ENCODE data around the gene ABHD4.
A peak's percentile ranks its signal among the peaks of the same experiment; 100 is the strongest.
"Not testable (repeated sequence)": the region's sequence is repeated elsewhere in the genome, so short reads cannot be mapped to it uniquely, and the experiment has no call there.

Gene ABHD4

DNA sequence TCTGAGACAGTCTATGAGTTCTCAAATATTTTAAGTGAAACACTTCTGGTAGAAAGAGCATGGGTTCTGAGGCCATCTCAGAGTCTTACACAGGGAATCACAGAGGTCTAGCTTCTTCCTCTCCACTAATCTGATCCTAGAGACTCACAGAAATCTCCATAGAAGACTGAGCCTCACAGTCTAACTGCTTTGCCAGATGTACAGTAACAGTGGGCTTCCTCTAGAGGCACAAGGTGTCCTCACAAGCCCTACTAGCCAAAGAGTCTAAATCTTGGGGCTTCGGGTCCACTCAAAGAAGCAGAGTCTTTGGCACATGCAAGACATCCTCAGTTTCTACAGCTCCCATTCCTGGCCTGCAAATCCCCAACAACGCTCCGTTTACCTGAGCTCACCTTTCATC, 32.0 kb downstream of the ABHD4 start:
- Histone ChIP-seq H3K9me3 (ENCODE audit: control insufficient read depth, insufficient read depth, low read depth, low read length) (peaks cover 33% of the 10 kb centered on the region), H3K36me3 (ENCODE audit: control insufficient read depth, insufficient read depth, low read length) (no peaks in the 10 kb centered on the region), H3K27ac (ENCODE audit: low read depth, low read length) (no peak overlapping the region), H3K4me1 (ENCODE audit: control insufficient read depth, insufficient read depth, low read length) (peaks cover 16% of the 10 kb centered on the region), H3K27me3 (ENCODE audit: control insufficient read depth, insufficient read depth, low read length) (no peaks in the 10 kb centered on the region), H3K4me3 (ENCODE audit: low read depth, low read length) (no peak overlapping the region), H3K9ac (ENCODE audit: low read length) (no peak overlapping the region)

GRCh38 chr14:22630486-22630885, 32.4 kb downstream of the ABHD4 start:
- Histone ChIP-seq H3K4me3 (ENCODE audit: low read depth, low read length) (no peak overlapping the region), H3K36me3 (ENCODE audit: control insufficient read depth, insufficient read depth, low read length) (no peaks in the 10 kb centered on the region), H3K9me3 (ENCODE audit: control insufficient read depth, insufficient read depth, low read depth, low read length) (peaks cover 34% of the 10 kb centered on the region), H3K27ac (ENCODE audit: low read depth, low read length) (no peak overlapping the region), H3K9ac (ENCODE audit: low read length) (no peak overlapping the region), H3K4me1 (ENCODE audit: control insufficient read depth, insufficient read depth, low read length) (peaks cover 16% of the 10 kb centered on the region), H3K27me3 (ENCODE audit: control insufficient read depth, insufficient read depth, low read length) (no peaks in the 10 kb centered on the region)

GRCh38 chr14:22634233-22634900, 36.3 kb downstream of the ABHD4 start:
- H3K9ac ChIP-seq (ENCODE audit: low read length), result no peak overlapping the region
- H3K4me1 ChIP-seq (ENCODE audit: control insufficient read depth, insufficient read depth, low read length), result no peaks in the 10 kb centered on the region
- H3K27ac ChIP-seq (ENCODE audit: low read depth, low read length), result no peak overlapping the region
- no peaks in the 10 kb centered on the region for H3K27me3 ChIP-seq (ENCODE audit: control insufficient read depth, insufficient read depth, low read length)
- no peaks in the 10 kb centered on the region for H3K36me3 ChIP-seq (ENCODE audit: control insufficient read depth, insufficient read depth, low read length)
- no peak overlapping the region for H3K4me3 ChIP-seq (ENCODE audit: low read depth, low read length)
- H3K9me3 ChIP-seq (ENCODE audit: control insufficient read depth, insufficient read depth, low read depth, low read length), result peaks cover 39% of the 10 kb centered on the region

- H3K9ac ChIP-seq (ENCODE audit: low read length), result not testable (repeated sequence)
Measured at GRCh38 chr14:22635980-22636379, 37.9 kb downstream of the ABHD4 start.

GRCh38 chr14:22640192-22640591, 42.1 kb downstream of the ABHD4 start:
- H3K36me3 ChIP-seq (ENCODE audit: control insufficient read depth, insufficient read depth, low read length), result no peaks in the 10 kb centered on the region
- no peaks in the 10 kb centered on the region for H3K27me3 ChIP-seq (ENCODE audit: control insufficient read depth, insufficient read depth, low read length)
- peaks cover 6% of the 10 kb centered on the region; the same call in 1 of the 2 replicates for H3K9me3 ChIP-seq (ENCODE audit: control insufficient read depth, insufficient read depth, low read depth, low read length)
- H3K4me3 ChIP-seq (ENCODE audit: low read depth, low read length), result no peak overlapping the region
- no peak overlapping the region for H3K27ac ChIP-seq (ENCODE audit: low read depth, low read length)
- no peaks in the 10 kb centered on the region for H3K4me1 ChIP-seq (ENCODE audit: control insufficient read depth, insufficient read depth, low read length)
- no peak overlapping the region for H3K9ac ChIP-seq (ENCODE audit: low read length)

More at GRCh38 chr14:22635980-22636379, 37.9 kb downstream of the ABHD4 start:
- H3K4me1 ChIP-seq (ENCODE audit: control insufficient read depth, insufficient read depth, low read length); H3K27me3 ChIP-seq (ENCODE audit: control insufficient read depth, insufficient read depth, low read length); H3K36me3 ChIP-seq (ENCODE audit: control insufficient read depth, insufficient read depth, low read length); H3K4me3 ChIP-seq (ENCODE audit: low read depth, low read length); H3K27ac ChIP-seq (ENCODE audit: low read depth, low read length): not testable (repeated sequence)
- H3K9me3 ChIP-seq (ENCODE audit: control insufficient read depth, insufficient read depth, low read depth, low read length), result peaks cover 28% of the 10 kb centered on the region

DNA sequence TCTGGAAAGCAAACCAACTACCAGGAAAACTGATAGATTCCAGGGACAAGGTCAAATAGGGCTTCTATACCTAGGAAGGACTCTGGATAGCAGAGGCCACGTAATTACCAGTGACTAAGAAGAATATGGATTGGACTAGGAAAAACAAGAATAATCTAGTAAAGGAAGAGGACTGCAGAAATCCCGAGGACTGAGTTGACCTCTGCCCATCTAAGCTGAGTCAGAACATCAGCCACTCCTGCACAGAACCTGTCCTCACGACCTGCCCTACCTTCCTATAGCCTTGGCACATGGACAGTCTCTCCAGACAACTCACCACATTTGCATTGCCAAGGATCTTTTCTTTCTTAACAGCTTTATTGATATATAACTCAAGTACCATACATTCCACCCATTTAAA, 43.7 kb downstream of the ABHD4 start:
- no peaks in the 10 kb centered on the region for H3K4me1 ChIP-seq (ENCODE audit: control insufficient read depth, insufficient read depth, low read length)
- H3K4me3 ChIP-seq (ENCODE audit: low read depth, low read length), result no peak overlapping the region
- H3K9me3 ChIP-seq (ENCODE audit: control insufficient read depth, insufficient read depth, low read depth, low read length), result no peaks in the 10 kb centered on the region
- H3K9ac ChIP-seq (ENCODE audit: low read length), result no peak overlapping the region
- H3K27me3 ChIP-seq (ENCODE audit: control insufficient read depth, insufficient read depth, low read length), result no peaks in the 10 kb centered on the region
- no peak overlapping the region for H3K27ac ChIP-seq (ENCODE audit: low read depth, low read length)
- H3K36me3 ChIP-seq (ENCODE audit: control insufficient read depth, insufficient read depth, low read length), result no peaks in the 10 kb centered on the region

DNA sequence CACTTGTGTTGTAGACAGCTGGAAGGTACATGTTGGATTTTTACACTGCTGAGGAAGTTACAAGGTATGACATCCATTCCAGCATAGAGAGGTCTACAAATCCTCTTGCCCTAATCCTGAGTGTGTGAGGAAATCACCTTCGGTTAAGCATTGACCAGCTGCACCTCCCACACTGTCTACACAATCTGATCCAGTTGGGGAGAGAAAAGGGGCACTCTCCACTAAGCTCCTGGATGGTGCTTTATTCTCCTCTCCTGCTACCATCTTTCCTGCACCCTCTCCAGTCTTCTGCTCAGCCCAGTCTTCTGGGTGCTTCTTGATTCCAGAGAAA, 46.2 kb downstream of the ABHD4 start, which contains the start of gene OR6J1:
Gene OR6J1 (minus strand): TSS at position 48 of the 331 bp plus-strand sequence. CDS start 9,541 bp downstream, outside the sequence.
- Histone ChIP-seq H3K9ac (ENCODE audit: low read length) (no peak within 1 kb of the TSS), H3K27me3 (ENCODE audit: control insufficient read depth, insufficient read depth, low read length) (no peaks in the 10 kb centered on the region), H3K4me3 (ENCODE audit: low read depth, low read length) (no peak within 1 kb of the TSS), H3K36me3 (ENCODE audit: control insufficient read depth, insufficient read depth, low read length) (no peaks in the 10 kb centered on the region), H3K9me3 (ENCODE audit: control insufficient read depth, insufficient read depth, low read depth, low read length) (no peaks in the 10 kb centered on the region), H3K4me1 (ENCODE audit: control insufficient read depth, insufficient read depth, low read length) (no peaks in the 10 kb centered on the region), H3K27ac (ENCODE audit: low read depth, low read length) (no peak within 1 kb of the TSS)

GRCh38 chr14:22646570-22647254, 48.6 kb downstream of the ABHD4 start:
- no peaks in the 10 kb centered on the region for H3K9me3 ChIP-seq (ENCODE audit: control insufficient read depth, insufficient read depth, low read depth, low read length)
- H3K4me3 ChIP-seq (ENCODE audit: low read depth, low read length), result no peak overlapping the region
- no peaks in the 10 kb centered on the region for H3K27me3 ChIP-seq (ENCODE audit: control insufficient read depth, insufficient read depth, low read length)
- no peaks in the 10 kb centered on the region for H3K36me3 ChIP-seq (ENCODE audit: control insufficient read depth, insufficient read depth, low read length)
- H3K4me1 ChIP-seq (ENCODE audit: control insufficient read depth, insufficient read depth, low read length), result no peaks in the 10 kb centered on the region
- H3K27ac ChIP-seq (ENCODE audit: low read depth, low read length), result no peak overlapping the region
- H3K9ac ChIP-seq (ENCODE audit: low read length), result no peak overlapping the region

DNA sequence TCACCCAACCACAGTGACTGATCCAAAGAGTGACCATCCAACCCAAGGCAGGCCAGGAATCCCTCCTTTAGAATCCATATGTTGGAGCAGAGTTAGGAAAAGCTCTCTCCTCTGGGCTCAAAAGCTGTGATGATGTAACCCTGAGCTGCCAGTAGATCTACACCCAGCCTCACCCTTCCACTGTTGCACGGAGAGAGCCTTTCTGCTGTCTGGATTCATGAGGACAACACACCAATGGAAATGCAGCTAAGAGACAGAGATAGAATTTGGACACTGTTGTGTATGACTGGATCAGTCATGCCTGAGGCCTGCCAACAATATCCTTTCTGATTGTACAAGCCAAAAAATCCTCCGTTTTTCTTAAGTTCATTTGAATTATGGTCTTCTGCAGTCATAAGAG, 50.4 kb downstream of the ABHD4 start:
- Histone ChIP-seq H3K27ac (ENCODE audit: low read depth, low read length) (no peak overlapping the region), H3K36me3 (ENCODE audit: control insufficient read depth, insufficient read depth, low read length) (no peaks in the 10 kb centered on the region), H3K4me3 (ENCODE audit: low read depth, low read length) (no peak overlapping the region), H3K9ac (ENCODE audit: low read length) (no peak overlapping the region), H3K9me3 (ENCODE audit: control insufficient read depth, insufficient read depth, low read depth, low read length) (no peaks in the 10 kb centered on the region), H3K4me1 (ENCODE audit: control insufficient read depth, insufficient read depth, low read length) (no peaks in the 10 kb centered on the region), H3K27me3 (ENCODE audit: control insufficient read depth, insufficient read depth, low read length) (no peaks in the 10 kb centered on the region)

GRCh38 chr14:22650046-22650739, 52.1 kb downstream of the ABHD4 start:
- no peak overlapping the region for H3K9ac ChIP-seq (ENCODE audit: low read length)
- no peak overlapping the region for H3K4me3 ChIP-seq (ENCODE audit: low read depth, low read length)
- no peak overlapping the region for H3K27ac ChIP-seq (ENCODE audit: low read depth, low read length)
- no peaks in the 10 kb centered on the region for H3K36me3 ChIP-seq (ENCODE audit: control insufficient read depth, insufficient read depth, low read length)
- no peaks in the 10 kb centered on the region for H3K27me3 ChIP-seq (ENCODE audit: control insufficient read depth, insufficient read depth, low read length)
- no peaks in the 10 kb centered on the region for H3K9me3 ChIP-seq (ENCODE audit: control insufficient read depth, insufficient read depth, low read depth, low read length)
- no peaks in the 10 kb centered on the region for H3K4me1 ChIP-seq (ENCODE audit: control insufficient read depth, insufficient read depth, low read length)

DNA sequence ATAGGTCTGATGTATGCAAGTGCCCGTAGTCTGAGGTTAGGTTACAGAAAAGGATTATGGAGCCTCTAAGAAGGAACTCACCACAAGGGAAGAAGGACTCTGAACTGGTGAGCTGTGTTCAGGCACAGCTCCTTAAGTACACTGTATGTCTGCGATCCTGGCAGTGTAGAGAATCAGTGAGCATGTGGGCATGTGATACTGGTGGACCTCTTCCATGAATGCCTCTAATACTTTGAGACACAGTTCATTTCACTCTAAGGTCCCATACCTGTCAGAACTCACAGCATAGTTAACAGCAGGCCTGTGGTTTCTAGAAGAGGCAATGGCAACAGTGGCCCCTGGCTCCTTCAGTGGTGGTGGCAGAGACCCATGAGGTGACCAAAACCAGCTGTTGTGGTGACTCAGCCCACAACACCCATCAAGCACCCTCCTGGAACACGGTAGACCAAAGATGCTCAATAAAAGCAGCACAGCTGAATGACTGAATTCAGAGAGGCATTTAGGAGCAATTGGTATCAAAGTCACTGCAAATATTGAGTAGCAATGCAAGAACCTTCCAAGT, 52.9 kb downstream of the ABHD4 start:
- Histone ChIP-seq H3K9ac (ENCODE audit: low read length) (peak overlapping the region; percentile 56), H3K27ac (ENCODE audit: low read depth, low read length) (no peak overlapping the region), H3K27me3 (ENCODE audit: control insufficient read depth, insufficient read depth, low read length) (no peaks in the 10 kb centered on the region), H3K4me1 (ENCODE audit: control insufficient read depth, insufficient read depth, low read length) (no peaks in the 10 kb centered on the region), H3K4me3 (ENCODE audit: low read depth, low read length) (no peak overlapping the region), H3K9me3 (ENCODE audit: control insufficient read depth, insufficient read depth, low read depth, low read length) (no peaks in the 10 kb centered on the region), H3K36me3 (ENCODE audit: control insufficient read depth, insufficient read depth, low read length) (no peaks in the 10 kb centered on the region)

Measured in HUES6 (cell line).